IPS-11a (cell line): ENCODE measurements around the gene CHMP6.

ENCODE experiments used
- H3K4me3 ChIP-seq: one replicate; pipeline ENCODE4 v1.5.1; 2013; ENCODE audit warnings: low read depth, low read length, control low read depth

Gene CHMP6

DNA sequence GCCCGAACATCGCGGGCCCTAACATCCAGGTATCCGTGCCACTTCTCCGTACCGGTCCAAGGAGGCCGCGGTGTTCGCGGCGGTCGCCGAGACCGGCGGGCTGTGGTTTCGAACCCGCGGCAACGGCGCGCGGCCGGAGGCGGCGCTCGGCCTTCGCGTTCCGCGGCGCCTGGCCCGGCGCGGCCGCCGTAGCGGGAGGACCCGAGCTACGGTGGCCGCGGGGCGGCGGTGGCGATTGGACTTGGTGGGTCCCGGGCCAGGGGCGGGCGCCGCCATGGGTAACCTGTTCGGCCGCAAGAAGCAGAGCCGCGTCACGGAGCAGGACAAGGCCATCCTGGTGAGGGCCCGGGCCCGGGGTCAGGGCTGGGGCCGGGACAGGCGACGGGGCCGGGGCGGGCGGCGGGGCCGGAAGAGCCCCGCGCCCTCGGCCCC lies at the start of gene CHMP6:
CHMP6 (plus strand) TSS at position 197 of the 432 bp plus-strand sequence; CDS start at position 275, 78 bp downstream.
- H3K4me3 ChIP-seq, result peak within 1 kb of the TSS; percentile 54

DNA sequence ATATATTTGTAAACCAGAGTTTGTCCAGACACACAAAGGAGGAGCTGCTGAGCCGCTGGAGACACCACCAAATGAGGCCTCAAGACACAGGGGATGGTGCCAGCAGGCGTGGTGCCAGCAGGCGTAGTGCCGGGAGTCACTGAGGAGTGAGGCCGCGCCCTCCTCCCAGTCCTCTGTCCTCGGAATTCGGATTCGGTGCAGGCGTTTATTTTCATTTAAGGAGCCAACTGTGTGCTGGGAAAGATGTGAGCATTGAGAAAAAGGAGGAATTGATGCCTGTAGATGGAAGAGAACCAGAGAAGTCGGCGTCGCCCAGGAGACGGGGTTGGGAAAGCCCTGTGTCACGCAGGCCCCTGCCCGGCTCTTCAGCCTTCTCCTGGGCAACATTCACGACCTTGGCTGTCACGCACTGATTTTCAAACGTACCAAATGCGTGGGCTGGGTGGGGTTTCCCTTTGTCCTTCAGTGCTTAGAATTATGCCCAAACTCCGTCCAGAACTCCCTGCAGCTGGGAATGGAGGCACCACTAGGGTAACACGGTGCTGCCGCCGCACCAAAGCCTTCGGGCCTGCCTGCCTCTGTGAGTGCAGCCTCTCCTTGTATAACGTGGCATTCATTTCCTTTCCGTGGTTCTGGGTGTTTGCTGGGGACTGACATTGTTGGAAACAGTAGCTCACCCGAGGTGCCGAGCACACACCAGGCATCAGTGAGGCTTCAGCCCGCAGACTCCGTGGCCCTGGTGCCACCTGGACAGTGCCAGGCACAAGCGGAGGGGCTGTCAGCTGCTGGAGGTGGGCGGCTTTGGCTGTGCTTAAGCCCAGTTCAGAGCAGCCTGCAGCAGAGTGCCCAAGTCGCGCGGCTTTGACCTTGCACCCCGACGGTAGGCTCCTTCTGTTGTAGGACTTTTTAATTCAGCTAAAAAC lies 49.0 kb upstream of the CHMP6 start:
- no peak overlapping the region for H3K4me3 ChIP-seq

DNA sequence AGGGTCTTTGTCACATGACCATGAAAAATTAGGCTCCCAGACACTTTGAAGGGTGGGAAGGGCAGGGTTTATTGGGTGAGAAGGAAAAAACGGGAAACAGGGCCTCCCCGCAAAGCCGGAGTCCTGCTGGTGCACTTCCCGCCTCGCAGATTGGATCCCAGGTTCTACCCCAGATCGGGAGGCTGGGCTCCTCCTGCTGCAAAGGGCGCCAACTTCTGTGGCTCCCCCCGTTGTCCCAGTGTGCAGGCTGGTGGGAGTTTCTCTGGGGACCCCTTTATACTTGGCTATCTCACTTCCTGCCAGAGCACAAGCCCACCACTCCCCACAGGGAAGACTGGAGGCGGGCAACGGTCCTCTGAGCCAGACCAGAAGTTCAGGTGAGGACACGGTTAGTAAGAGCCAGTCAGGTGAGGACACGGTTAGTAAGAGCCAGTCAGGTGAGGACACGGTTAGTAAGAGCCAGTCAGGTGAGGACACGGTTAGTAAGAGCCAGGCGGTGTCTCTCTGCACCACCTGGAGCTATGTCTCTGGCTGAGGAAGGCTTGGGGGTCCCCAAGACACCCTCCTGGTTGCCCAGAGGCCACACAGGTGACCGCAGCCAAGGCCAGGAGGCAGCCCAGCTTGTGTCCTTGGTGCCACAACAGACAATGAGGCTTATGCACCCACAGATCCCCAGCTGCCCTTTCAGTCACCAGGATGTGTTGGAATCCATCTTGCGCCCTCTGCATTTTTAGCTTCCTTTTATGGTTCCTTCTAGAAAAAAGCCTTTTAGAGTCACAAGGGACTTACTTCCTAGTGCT lies 48.1 kb upstream of the CHMP6 start:
- H3K4me3 ChIP-seq, result no peak overlapping the region

DNA sequence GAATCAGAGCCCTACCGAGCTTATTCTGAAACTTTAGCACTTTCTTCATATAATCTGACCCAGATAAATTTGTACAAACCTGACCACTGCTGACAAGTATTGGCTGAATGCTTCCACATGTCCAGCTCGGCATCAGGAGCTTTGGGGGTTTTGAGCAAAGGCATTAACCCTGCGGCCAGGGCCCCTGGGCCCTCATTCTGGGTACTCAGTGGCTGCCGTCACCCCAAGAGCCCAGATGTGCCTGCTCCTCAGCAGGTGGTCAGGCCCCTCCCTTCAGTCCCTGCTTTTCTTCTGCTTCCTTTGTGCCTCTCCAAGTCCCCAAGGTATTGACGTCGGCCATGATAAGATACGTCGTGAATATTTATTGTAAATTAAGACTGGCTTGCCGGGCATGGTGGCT lies 47.3 kb upstream of the CHMP6 start:
- no peak overlapping the region for H3K4me3 ChIP-seq

DNA sequence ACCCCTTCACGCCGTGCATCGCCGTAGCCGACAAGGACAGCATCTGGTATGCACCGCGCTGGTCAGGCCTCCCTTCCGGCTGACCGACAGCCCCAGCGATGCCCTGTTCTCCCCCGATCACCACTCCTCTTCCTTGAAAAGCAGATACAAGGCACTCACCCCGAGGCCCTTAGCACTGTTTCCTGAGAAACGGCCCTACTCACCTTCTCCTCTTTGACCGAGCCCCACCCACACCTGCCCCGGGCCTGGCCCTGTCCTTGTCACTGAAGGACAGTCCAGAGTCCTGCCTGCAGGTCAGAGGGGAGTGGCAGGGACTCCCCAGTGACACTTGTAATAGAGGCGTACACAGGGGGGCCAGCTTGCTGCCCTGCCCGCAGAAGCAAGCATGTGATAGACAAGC lies 45.9 kb upstream of the CHMP6 start:
- no peak overlapping the region for H3K4me3 ChIP-seq

DNA sequence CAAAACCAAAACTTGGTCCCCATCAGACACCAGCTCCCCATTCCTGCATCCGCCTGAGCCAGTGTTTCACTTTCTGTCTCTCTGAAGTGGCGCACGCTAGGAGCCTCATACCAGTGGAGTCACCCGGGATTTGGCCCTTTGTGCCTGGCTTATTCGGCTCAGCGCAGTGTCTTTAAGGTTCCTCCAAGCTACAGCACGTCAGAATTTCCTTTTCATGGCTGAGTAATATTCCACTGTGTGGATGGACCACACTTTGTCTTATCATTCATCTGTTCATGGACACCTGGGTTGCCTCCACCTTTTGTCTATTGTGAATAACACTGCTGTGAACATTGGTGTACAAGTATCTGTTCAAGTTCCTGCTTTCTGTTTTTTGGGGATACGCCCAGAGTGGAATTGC lies 45.2 kb upstream of the CHMP6 start:
- H3K4me3 ChIP-seq, result no peak overlapping the region

DNA sequence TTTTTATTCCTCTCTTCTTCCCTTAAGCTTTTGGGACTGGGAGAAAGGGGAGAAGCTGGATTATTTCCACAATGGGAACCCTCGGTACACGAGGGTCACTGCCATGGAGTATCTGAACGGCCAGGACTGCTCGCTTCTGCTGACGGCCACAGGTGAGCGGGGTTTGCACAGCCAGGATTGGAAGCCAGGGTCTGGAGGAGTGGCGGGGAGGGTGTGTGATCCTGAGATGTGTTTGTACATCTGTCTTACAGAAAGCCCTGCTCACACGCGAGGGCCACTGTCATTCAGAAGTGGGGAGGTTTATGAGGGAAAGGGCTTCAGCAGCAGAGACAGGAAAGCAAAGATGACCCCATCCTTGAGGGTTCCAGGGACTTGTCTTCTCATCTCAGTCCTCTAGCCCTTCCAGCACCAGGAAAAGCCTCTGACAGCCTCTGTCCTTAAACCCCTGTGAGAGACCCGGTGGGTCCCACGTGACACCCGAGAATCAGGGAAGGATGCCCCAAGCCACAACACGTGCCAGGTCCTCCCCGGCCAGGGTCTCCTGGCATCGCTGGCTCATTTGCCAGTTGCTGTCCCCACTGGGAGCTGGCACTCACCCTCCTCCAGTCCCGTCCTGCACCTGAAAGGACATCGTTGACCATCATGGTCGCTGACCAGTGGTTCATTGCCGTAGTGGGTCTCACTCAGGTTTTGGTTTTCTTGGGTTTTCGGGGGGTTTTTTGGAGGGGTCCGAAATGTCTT lies 44.3 kb upstream of the CHMP6 start:
- H3K4me3 ChIP-seq, result no peak overlapping the region

DNA sequence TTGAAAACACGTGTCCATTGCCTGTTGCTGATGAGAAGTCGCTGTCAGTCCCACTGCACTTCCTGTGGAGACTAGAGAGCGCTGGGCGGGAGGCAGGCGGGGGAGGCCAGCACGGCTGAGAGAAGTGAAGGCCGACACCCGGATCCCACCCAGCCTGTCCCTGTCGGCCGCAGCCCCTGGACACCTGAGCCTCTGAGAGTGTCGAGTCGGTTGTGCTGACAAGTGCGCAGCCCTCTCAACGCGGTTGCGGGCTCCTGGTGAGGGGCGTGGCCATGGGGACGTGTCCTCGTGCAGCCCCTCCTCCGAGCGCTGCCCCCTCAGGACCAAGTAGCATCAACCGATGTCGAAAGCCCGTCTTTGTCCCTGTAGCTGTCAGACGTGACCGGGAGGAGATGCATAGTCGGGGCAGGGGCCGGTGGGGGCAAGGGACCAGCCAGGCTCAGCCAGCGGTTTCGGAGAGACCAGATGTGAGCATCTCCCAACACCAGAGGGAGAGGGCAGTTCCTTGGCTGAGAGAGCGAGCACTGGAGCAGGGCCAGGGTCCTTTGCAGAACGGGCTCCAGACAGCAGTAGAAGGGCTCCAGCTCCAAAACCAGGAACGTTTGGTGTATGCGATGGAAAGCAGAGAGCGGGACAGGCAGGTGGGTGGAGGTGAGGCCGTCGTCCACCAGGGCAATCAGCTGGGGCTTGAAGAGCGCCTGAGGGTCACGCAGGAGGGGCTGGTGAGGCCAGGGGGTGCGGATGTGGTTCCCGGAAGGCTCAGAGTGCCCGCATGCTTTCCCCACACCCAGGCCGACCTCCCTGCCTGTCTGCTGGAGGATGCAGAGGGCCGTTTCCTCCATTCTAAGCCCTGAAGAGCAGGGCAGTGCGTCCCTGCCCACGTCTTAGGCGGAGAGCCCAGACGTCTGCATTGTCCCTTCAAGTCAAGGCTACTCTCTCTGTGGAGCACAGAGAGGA lies 43.3 kb upstream of the CHMP6 start:
- no peak overlapping the region for H3K4me3 ChIP-seq

DNA sequence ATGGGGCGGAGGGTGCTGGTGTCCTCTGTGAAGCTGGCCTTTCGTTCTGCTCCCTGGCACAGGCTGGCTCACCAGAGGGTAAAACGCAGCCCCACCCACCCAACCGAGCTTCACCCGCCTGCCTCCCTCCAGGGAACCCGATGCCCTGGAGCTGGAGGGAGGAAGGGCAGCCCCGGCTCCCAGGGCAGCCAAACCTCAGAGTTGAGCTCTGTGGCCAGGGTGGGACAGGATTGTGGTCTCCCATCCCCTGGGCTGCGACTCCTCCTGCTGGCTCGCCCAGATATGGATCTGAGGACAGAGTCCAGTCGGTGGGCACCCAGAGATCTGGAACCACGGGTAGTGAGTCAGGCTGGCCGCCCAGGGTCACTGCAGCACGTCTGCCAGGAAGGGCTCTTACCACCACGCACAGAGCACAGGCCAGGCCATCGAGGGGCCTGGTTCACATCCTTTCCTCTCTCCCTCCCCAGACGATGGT lies 42.6 kb upstream of the CHMP6 start:
- no peak overlapping the region for H3K4me3 ChIP-seq

DNA sequence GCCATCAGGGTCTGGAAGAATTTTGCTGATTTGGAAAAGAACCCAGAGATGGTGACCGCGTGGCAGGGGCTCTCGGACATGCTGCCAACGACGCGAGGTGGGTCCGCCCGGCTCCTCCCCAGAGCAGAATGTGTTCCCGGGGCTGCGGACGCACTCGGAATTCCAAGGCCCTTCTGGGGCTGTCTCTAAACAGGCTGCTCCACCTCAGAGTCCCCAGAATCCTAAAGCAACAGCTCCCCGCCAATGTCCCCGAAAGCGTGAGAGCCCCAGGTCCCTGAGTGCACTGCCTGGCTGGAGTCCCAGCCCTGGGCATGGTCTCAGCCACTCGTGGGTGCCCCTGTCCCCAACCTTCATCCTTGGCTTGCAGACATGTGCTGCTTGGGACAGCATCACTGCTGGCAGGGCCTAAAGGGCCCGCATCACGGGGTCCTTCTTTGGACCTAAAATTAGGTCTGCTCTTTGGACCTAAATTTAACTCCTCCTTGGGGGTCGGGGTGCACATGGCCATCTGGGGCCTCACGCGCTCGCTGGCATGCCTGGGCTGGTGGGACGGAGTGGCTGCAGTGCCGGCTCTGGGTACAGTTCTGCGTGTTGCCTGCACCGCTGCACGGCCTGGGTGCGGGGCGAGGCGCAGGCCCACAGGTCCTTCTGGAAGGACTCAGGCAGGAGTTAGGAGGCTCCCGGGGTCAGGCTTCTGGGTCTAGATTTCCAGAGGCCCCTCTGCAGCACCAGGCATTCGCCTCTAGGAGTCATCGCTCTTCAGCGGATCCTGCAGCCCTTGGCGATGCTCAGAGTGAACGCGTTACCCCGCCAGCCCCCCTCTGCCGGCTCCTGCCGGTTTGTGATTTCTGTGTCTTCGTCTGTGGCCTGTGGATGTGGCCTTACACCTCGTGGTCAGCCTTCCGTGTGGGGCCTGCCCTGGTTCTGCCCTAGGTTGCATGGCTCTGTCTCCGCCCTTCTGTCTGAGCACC lies 41.9 kb upstream of the CHMP6 start:
- H3K4me3 ChIP-seq, result no peak overlapping the region

DNA sequence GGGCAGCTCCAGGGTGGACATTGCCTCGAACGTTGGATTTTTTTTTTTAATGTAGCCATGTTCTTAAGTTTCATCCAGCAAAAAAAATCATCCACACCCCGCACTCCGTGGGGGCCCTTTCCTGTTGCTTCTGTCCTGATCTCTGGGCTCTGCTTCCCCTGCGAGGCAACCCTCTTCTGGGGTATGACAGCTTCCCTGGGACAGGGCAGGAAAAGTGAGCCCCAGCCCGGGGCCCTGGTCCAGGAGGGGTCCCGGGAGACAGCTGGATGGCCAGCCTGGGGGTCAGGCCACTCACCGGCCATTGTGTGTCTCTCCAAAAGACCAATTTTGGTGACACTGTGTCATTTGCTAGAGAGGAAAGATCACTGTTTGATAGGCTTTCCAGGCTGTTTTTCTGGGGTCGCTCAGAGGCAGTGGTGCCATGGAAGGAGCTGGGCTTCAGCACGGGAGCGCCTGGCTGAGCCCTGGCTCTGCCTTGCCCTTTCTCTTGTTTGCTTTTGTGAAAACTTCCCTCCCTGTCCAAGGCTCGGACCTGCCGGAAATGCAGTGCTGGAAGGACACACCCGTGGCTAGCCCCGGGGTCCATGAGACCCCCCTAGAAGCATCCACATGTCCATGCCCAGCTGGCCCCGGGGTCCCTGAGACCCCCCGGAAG lies 41.0 kb upstream of the CHMP6 start:
- H3K4me3 ChIP-seq, result no peak overlapping the region

DNA sequence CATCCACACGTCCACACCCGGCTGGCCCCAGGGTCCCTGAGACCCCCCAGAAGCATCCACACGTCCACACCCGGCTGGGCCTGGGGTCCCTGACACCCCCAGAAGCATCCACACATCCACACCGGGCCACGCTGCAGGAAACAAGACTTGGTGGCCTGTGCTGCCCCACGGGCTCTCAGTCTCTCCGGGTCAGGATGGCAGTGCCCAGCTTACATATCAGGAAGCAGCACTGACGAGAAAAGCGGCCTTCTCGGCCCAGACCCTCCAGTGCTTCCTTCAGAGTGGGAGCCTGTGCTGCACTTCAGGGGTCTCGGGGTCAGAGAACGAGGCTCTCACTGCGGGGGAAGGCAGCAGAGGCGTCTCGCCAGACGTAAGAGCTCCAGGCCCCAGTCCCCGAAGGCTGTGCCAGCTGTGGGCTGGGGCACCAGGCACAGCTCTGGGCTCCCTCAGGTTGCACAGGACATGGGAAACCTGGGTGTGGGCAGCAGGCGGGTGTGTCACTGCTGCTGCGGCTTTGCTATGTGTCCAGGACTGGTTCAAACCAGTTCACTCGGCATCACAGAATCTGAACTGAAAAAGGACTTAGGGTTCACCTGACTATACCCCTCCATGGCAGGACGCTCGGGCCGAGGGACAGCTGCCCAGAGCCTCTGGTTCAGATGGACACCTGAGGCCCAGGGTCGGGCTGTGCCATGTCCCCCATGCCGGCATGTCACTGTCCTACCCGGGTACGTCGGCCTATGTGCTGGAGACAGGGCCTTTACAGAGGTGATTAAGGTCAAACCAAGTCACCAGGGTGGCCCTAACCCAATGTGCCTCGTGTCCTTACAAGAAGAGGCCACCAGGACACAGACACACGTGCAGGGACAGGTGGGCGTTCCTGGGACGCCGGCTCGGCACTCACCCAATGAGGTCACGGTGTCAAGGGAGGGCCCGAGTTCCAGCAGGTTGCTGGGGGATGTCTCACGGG lies 40.2 kb upstream of the CHMP6 start:
- no peak overlapping the region for H3K4me3 ChIP-seq

DNA sequence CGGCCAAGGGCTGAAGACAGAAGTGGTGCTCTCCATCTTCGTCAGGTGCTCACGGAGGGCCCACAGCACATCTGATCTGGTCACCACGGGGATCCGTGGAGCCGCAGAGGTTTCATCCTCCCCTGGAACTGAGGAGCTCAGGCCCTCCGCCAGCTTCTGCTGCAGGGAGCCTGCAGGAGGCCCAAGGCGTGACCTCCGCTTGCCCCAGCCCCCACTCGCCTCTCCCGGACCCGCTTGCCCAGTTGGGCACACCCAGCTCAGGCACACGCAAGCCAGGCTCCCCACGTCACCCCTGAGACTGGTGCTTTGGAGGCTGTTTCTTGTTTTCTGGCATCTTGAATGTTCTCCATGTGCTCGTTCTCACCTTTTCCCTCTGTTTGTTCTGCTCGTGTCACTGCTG lies 39.4 kb upstream of the CHMP6 start:
- no peak overlapping the region for H3K4me3 ChIP-seq

DNA sequence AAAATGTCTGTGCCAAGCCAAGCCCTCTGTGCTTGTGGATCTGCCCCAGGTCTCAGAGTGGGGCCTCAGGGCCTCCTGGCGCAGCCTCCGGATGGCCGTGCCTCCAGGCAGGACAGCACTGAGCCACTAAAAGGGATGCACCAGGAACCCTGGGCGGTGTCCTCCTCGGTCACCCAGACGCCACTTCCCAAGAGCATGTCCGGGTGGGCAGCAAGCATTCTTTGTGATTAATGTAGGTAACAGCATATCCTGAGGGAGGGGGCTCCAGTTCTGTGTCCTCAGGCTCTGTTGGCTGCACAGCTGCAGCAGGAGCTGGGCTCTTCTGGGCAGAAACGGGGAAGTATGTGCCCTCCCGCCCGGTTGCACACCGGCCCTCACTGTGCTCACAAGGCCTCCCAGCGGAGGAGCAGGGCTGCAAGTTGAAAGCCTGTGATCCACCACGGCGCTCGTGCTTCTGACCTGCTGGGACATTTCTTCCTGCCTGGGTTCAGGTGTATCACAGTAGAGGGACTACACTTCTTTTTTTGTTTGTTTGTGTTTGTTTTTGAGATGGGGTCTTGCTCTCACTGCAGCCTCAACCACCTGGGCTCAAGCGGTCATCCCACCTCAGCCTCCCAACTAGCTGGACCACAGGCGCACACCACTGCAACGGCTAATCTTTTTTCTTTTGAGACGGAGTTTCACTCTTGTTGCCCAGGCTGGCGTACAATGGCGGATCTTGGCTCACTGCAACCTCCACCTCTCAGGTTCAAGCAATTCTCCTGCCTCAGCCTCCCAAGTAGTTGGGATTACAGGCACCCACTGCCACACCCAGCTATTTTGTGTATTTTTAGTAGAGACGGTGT lies 37.9 kb upstream of the CHMP6 start:
- no peak overlapping the region for H3K4me3 ChIP-seq

DNA sequence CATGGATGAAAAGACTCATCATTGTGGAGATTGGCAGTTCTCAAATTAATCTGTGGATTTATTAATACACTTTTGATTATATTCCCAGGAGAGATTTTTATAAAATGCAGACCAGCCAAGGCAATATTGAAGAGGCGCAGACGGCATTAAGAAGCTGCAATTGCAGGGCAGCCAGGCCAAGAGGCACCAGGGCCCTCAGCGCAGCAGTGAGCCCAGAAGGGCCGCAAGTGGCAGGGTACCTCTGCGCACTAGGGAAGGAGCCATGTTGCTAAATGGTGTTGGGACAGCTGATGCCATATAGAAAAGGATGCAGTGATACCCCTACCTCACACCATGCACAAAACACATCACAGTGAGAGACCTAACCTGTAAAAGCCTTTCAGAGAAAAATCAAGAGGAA lies 36.6 kb upstream of the CHMP6 start:
- no peak overlapping the region for H3K4me3 ChIP-seq

DNA sequence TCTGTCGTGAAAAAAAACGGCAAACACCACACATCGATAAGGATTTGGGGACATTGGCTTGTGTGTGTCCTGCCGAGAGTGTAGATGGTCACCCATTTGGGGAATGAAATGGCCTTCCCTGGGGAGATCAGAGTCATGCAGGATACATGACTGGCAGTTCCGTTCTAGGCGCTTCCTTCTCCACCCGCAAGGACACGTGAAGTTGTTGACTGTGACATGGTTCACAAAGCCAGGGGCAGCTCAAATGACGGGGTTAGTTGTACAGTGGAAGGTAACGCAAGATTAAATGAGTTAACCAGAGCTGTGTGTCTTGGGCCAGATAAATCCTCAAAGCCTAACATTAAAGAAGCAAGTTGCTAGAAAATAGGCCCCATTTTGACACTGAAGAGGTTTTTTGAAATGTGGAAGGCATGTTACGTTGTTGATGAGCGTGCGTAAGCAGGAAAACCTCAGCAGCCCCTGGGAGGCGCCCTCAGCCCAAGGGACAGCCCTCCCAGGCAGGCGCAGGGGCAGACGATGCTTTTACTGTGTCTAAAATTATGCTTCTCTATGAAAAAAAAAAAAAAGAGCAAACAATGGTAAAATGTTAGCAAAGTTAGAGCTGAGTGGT lies 35.9 kb upstream of the CHMP6 start:
- H3K4me3 ChIP-seq, result no peak overlapping the region
